Cardiac muscle cell (in vitro differentiated cells and primary cell): ENCODE results near the gene LARGE1. TPM values are rescaled to one million over a fixed set of nuclear protein-coding genes. Genes with fewer than 3 reads are reported as not detected.

Experiments
- DNase-seq, 2 donors: peaks; one replicate each; pipeline versions ENCODE4 v3.0.0 to v3.0.0-alpha.2; 2010 to 2017; ENCODE audit warnings: low read depth in 1 of 2, low spot score in 1 of 2
- H3K27ac ChIP-seq: fragments of 200-600 bp; sonication (generic); 2 replicates; pipeline ENCODE4 v1.5.1; 2016
- H3K27me3 ChIP-seq: fragments of 200-600 bp; sonication (generic); 2 replicates; pipeline ENCODE4 v1.6.0; 2016; ENCODE audit warnings: control low read depth
- H3K36me3 ChIP-seq: fragments of 200-600 bp; sonication (generic); 2 replicates; pipeline ENCODE4 v1.5.1; 2016; ENCODE audit warnings: control low read depth
- H3K4me1 ChIP-seq: fragments of 200-600 bp; sonication (generic); 2 replicates; pipeline ENCODE4 v1.8.1; 2017; ENCODE audit warnings: low read depth, mild to moderate bottlenecking, mixed run types
- H3K4me3 ChIP-seq: fragments of 200-600 bp; sonication (generic); 2 replicates; pipeline ENCODE4 v1.5.1; 2016; ENCODE audit warnings: mild to moderate bottlenecking
- H3K9me3 ChIP-seq: fragments of 200-600 bp; sonication (generic); 2 replicates; pipeline ENCODE4 v1.5.1; 2017; ENCODE audit warnings: low read depth, mild to moderate bottlenecking, control low read depth
- CTCF ChIP-seq: IDR thresholded peaks from 2 replicates; pipeline ENCODE4 v1.5.1; 2012; ENCODE audit warnings: low read depth, mild to moderate bottlenecking, low read length
- polyA plus RNA-seq: library from polyadenylated mRNA; unstranded; fragments of >200 nt; fragmentation: Nextera tagmentation; extraction: Ambion mirVana; gene quantifications from 2 replicates; pipeline ENCODE4 v1.2.1, GENCODE V29; 2016
- total RNA-seq: library from RNA; depleted of rRNA; stranded (reverse); fragments of >200 nt; gene quantifications from 2 replicates; pipeline ENCODE4 v1.2.3, GENCODE V29; 2016

LARGE1 gene
- total and polyA plus RNA-seq, 2 experiments from 2014 or later = 18.4 to 34.3 TPM

- no peak for DNase-seq
- no peak for TF ChIP-seq CTCF
- H3K4me1 ChIP-seq = no peaks in the 10 kb centered on the region
- H3K4me3 ChIP-seq = no peak overlapping the region
- H3K27me3 ChIP-seq = no peaks in the 10 kb centered on the region
- no peak overlapping the region for H3K27ac ChIP-seq
- H3K36me3 ChIP-seq = no peaks in the 10 kb centered on the region
- no peaks in the 10 kb centered on the region for H3K9me3 ChIP-seq
Measured at GRCh38 chr22:33440756-33441155, 479.5 kb downstream of the LARGE1 start.

- peak in 1 of 2 donors; percentile 69 for DNase-seq
- H3K27ac ChIP-seq = no peak overlapping the region
Measured at GRCh38 chr22:33438273-33438672, 482.0 kb downstream of the LARGE1 start.

DNA sequence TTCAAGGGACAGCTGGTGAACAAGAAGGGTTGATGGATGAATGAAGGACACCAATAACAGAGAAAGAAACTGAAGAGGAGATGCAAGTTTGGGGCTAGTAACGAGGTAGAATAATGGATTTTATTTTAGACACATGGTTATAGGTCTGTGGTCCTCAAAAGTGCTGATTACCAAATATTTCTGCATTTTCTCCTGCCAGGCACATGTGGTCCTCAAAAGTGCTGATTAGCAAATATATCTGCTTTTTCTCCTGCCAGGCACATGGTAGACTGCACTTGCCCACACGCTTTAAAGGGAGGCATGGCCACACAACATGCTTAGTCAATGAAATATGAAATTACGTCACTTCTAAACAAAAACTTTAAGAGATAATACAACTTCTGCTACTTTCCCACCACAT lies 489.0 kb downstream of the LARGE1 start:
- no peaks in the 10 kb centered on the region for H3K27me3 ChIP-seq
- TF ChIP-seq CTCF = no peak

More at GRCh38 chr22:33438273-33438672, 482.0 kb downstream of the LARGE1 start:
- no peaks in the 10 kb centered on the region for H3K36me3 ChIP-seq
- no peaks in the 10 kb centered on the region for H3K4me1 ChIP-seq
- H3K9me3 ChIP-seq = no peaks in the 10 kb centered on the region
- no peak for TF ChIP-seq CTCF
- H3K4me3 ChIP-seq = no peak overlapping the region
- H3K27me3 ChIP-seq = no peaks in the 10 kb centered on the region

GRCh38 chr22:33429281-33429680 lies 491.0 kb downstream of the LARGE1 start:
- Histone ChIP-seq H3K27me3 (no peaks in the 10 kb centered on the region), H3K4me1 (no peaks in the 10 kb centered on the region), H3K27ac (no peak overlapping the region), H3K36me3 (no peaks in the 10 kb centered on the region), H3K9me3 (no peaks in the 10 kb centered on the region), H3K4me3 (no peak overlapping the region)
- no peak for TF ChIP-seq CTCF
- no peak for DNase-seq

More for the DNA sequence above, 489.0 kb downstream of the LARGE1 start:
- H3K4me3 ChIP-seq = no peak overlapping the region
- DNase-seq = no peak
- H3K9me3 ChIP-seq = no peaks in the 10 kb centered on the region
- no peaks in the 10 kb centered on the region for H3K36me3 ChIP-seq
- H3K4me1 ChIP-seq = no peaks in the 10 kb centered on the region
- H3K27ac ChIP-seq = no peak overlapping the region

- no peaks in the 10 kb centered on the region for H3K36me3 ChIP-seq
- no peaks in the 10 kb centered on the region for H3K27me3 ChIP-seq
- no peak overlapping the region for H3K4me3 ChIP-seq
- no peak for DNase-seq
- H3K27ac ChIP-seq = no peak overlapping the region
- no peaks in the 10 kb centered on the region for H3K9me3 ChIP-seq
- no peak for TF ChIP-seq CTCF
- H3K4me1 ChIP-seq = no peaks in the 10 kb centered on the region
Measured at GRCh38 chr22:33427461-33427860, 492.8 kb downstream of the LARGE1 start.

DNA sequence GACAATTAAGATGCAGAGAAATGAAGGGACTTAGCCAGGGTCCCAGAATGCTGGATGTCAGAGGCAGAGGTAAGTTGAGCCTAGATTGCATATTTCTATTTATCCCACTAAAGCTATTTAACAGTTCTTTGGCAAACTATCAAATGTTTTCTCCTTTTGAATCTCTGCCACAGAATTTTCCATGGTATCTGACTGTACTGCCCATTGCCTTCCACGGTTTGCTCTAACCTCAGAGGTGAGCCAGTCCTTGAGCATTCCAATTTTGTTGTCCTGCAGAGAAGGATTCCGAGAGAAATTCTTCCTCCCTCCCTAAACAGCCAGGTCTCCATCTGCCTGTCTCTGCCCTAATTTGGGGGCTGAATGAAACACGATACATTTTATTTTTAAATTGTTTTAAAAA lies 493.8 kb downstream of the LARGE1 start:
- H3K27ac ChIP-seq = no peak overlapping the region
- H3K4me3 ChIP-seq = no peak overlapping the region
- no peaks in the 10 kb centered on the region for H3K36me3 ChIP-seq
- no peaks in the 10 kb centered on the region for H3K4me1 ChIP-seq
- H3K9me3 ChIP-seq = no peaks in the 10 kb centered on the region
- H3K27me3 ChIP-seq = no peaks in the 10 kb centered on the region
- TF ChIP-seq CTCF = no peak
- no peak for DNase-seq
